ENCODE data around the gene ITPR2. TPM values are rescaled to one million over a fixed set of nuclear protein-coding genes. Genes with fewer than 3 reads are reported as not detected.

ITPR2 gene
- total and polyA plus RNA-seq, 2 of the 8 experiments (the other 6 are each of a cell fraction or from before 2014, with no cell fraction given) = 4.1 to 48.3 TPM

GRCh38 chr12:26546535-26547314, 286.3 kb downstream of the ITPR2 start (continued):
- TF ChIP-seq BCL11A (IDR thresholded peaks at IDR 0.05; ENCODE audit: low read depth in 2 of 2, low read length in 2 of 2) = no peak
- no peak for TF ChIP-seq SP4 (IDR thresholded peaks at IDR 0.05; ENCODE audit: low read length)
- no peak for TF ChIP-seq SIN3A (conservative IDR thresholded peaks at IDR 0.05 in 1 of 2, IDR thresholded peaks at IDR 0.05 in 1 of 2; ENCODE audit: low read depth in 1 of 2, low read length in 2 of 2)
- no peak for TF ChIP-seq EZH2 (IDR thresholded peaks at IDR 0.05; ENCODE audit: low read depth, low read length, severe bottlenecking)
- no peak for TF ChIP-seq SAP30 (IDR thresholded peaks at IDR 0.05; ENCODE audit: insufficient read depth, insufficient replicate concordance, low read length)
- no peak for TF ChIP-seq YY1 (IDR thresholded peaks at IDR 0.05; ENCODE audit: low read depth, low read length)
- no peak for TF ChIP-seq JUND (IDR thresholded peaks at IDR 0.05; ENCODE audit: low read length)
- TF ChIP-seq GTF2F1 (IDR thresholded peaks at IDR 0.05; ENCODE audit: borderline replicate concordance, low read depth, low read length) = no peak
- TF ChIP-seq CHD2 (IDR thresholded peaks at IDR 0.05; ENCODE audit: low read length) = no peak
- no peak for TF ChIP-seq SP2 (IDR thresholded peaks at IDR 0.05; ENCODE audit: low read length)
- TF ChIP-seq POU5F1 (IDR thresholded peaks at IDR 0.05; ENCODE audit: low read depth, low read length) = no peak
- no peak for TF ChIP-seq JUN (IDR thresholded peaks at IDR 0.05; ENCODE audit: low read depth, low read length)
